Measurements from ENCODE around the gene TIAM1. TPM values are rescaled to one million over a fixed set of nuclear protein-coding genes. Genes with fewer than 3 reads are reported as not detected.

TIAM1 gene
- total RNA-seq, 4 donors from 2014 or later, result 85.1 to 114 (median 99.6) TPM

- H3K4me3 ChIP-seq (ENCODE audit: low read depth, poor library complexity, severe bottlenecking), result no peak overlapping the region
- intact Hi-C loops (cut with DNase I; ENCODE audit: low total_unique reads), result no loop called here
- no peak for DNase-seq (ENCODE audit: low spot score in 2 of 2)
- TF ChIP-seq, protein P1, sequence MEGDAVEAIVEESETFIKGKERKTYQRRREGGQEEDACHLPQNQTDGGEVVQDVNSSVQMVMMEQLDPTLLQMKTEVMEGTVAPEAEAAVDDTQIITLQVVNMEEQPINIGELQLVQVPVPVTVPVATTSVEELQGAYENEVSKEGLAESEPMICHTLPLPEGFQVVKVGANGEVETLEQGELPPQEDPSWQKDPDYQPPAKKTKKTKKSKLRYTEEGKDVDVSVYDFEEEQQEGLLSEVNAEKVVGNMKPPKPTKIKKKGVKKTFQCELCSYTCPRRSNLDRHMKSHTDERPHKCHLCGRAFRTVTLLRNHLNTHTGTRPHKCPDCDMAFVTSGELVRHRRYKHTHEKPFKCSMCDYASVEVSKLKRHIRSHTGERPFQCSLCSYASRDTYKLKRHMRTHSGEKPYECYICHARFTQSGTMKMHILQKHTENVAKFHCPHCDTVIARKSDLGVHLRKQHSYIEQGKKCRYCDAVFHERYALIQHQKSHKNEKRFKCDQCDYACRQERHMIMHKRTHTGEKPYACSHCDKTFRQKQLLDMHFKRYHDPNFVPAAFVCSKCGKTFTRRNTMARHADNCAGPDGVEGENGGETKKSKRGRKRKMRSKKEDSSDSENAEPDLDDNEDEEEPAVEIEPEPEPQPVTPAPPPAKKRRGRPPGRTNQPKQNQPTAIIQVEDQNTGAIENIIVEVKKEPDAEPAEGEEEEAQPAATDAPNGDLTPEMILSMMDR (IDR thresholded peaks at IDR 0.05), result no peak
- no peak for TF ChIP-seq POLR2A (IDR thresholded peaks at IDR 0.05)
- 83 to 91% methylated on average over 4 of the region's 4 CpGs for WGBS, 2 donors
Measured at GRCh38 chr21:31176725-31177124, 167.3 kb downstream of the TIAM1 start.

- H3K4me3 ChIP-seq (ENCODE audit: low read depth, poor library complexity, severe bottlenecking), result no peak overlapping the region
- no peak for DNase-seq (ENCODE audit: low spot score in 2 of 2)
- TF ChIP-seq POLR2A (IDR thresholded peaks at IDR 0.05), result no peak
- TF ChIP-seq, protein P1 (IDR thresholded peaks at IDR 0.05), result no peak
- intact Hi-C loops (cut with DNase I; ENCODE audit: low total_unique reads), result no loop called here
- WGBS, 2 donors, result 84 to 87% methylated on average over 2 of the region's 2 CpGs
Measured at GRCh38 chr21:31176080-31176551, 167.9 kb downstream of the TIAM1 start.

- no peak for TF ChIP-seq POLR2A (IDR thresholded peaks at IDR 0.05)
- DNase-seq (ENCODE audit: low spot score in 2 of 2), result peak; percentile 33 to 87
- intact Hi-C loops (cut with DNase I; ENCODE audit: low total_unique reads), result no loop called here
- no peak overlapping the region for H3K4me3 ChIP-seq (ENCODE audit: low read depth, poor library complexity, severe bottlenecking)
- WGBS, 2 donors, result 56 to 60% methylated on average over 23 to 25 of the region's 25 CpGs
Measured at GRCh38 chr21:31173881-31174555, 170.0 kb downstream of the TIAM1 start.

- DNase-seq (ENCODE audit: low spot score in 2 of 2), result peak in 1 of 2 donors; percentile 9
- TF ChIP-seq, protein P1 (IDR thresholded peaks at IDR 0.05), result no peak
- TF ChIP-seq POLR2A (IDR thresholded peaks at IDR 0.05), result no peak
- intact Hi-C loops (cut with DNase I; ENCODE audit: low total_unique reads), result no loop called here
- WGBS, 2 donors, result 73 to 83% methylated on average over 6 of the region's 6 CpGs
- H3K4me3 ChIP-seq (ENCODE audit: low read depth, poor library complexity, severe bottlenecking), result no peak overlapping the region
Measured at GRCh38 chr21:31172328-31172727, 171.7 kb downstream of the TIAM1 start.

GRCh38 chr21:31164713-31165694 is 179.1 kb downstream of the TIAM1 start:
- DNase-seq (ENCODE audit: low spot score in 2 of 2), result no peak
- no peak overlapping the region for H3K4me3 ChIP-seq (ENCODE audit: low read depth, poor library complexity, severe bottlenecking)
- 92 to 94% methylated on average over 8 of the region's 8 CpGs for WGBS, 2 donors
- intact Hi-C loops (cut with DNase I; ENCODE audit: low total_unique reads), result no loop called here
- no peak for TF ChIP-seq POLR2A (IDR thresholded peaks at IDR 0.05)
- TF ChIP-seq, protein P1 (IDR thresholded peaks at IDR 0.05), result no peak

DNA sequence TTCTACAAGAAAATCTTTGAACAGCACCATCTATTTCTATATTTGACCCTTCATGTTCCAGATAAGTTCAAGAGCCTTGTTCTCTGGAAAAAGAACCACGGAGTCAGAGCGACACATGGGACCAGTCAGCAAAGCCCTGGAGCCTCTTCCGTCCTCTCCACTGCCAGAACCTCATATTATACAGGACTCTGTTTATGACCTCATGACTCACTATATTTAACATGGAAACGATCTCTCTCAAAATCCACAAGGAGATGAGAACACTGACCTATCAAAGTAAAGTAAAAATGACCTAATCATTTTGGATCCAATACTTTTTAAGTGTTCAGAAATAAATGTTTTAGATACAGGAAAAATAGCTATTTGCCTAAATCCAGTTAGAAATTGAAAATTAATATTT is 181.2 kb downstream of the TIAM1 start:
- DNase-seq (ENCODE audit: low spot score in 2 of 2), result no peak
- TF ChIP-seq, protein P1 (IDR thresholded peaks at IDR 0.05), result no peak
- no peak for TF ChIP-seq POLR2A (IDR thresholded peaks at IDR 0.05)
- intact Hi-C loops (cut with DNase I; ENCODE audit: low total_unique reads), result no loop called here
- H3K4me3 ChIP-seq (ENCODE audit: low read depth, poor library complexity, severe bottlenecking), result no peak overlapping the region
- 48 to 49% methylated on average over 4 of the region's 4 CpGs for whole genome bisulfite sequencing, 2 donors

Measured in lower leg skin (tissue), 4 donors.